HepG2 (cell line): ENCODE data around the gene CNNM2. TPM values are rescaled to one million over a fixed set of nuclear protein-coding genes. Genes with fewer than 3 reads are reported as not detected.

ENCODE experiments used
- ATAC-seq: fragments of 200-7000 bp; cut with Tn5 transposase; 3 replicates; pipeline ENCODE4 v1.9.1; 2020; ENCODE audit warnings: mild to moderate bottlenecking, moderate library complexity
- BruUV-seq: library from RNA; stranded (reverse); fragments of 400-500 nt; replicated peaks from 2 replicates; lab custom pipeline; 2021; lab: Mats Ljungman, UMichigan
- CTCF ChIA-PET: fragments of 300-600 bp; formaldehyde crosslinking; extraction: SDS; loops from one replicate; lab custom pipeline; 2021; ENCODE audit warnings: low total read pairs, inconsistent platforms, low intra/inter-chr PET ratio; lab: Yijun Ruan, JAX
- POLR2A ChIA-PET: fragments of 350-600 bp; sonication (Branson Sonifier 250); formaldehyde crosslinking; loops from one replicate; lab custom pipeline; 2020; ENCODE audit warnings: antibody characterized with exemption, inconsistent platforms; lab: Yijun Ruan, JAX
- DNase-seq: peaks from one replicate; pipeline ENCODE4 v3.0.0-alpha.2; 2015; ENCODE audit warnings: low spot score
- FAIRE-seq: peaks from 3 replicates; lab custom pipeline; 2011; peaks lifted over from hg19 to GRCh38; lab: Jason Lieb, UNC
- H2AFZ ChIP-seq: one replicate; pipeline ENCODE4 v1.6.1; 2011; ENCODE audit warnings: low read length, inconsistent platforms
- H3K27ac ChIP-seq: fragments of 300-600 bp; 3 replicates; pipeline ENCODE4 v1.8.0; 2011; ENCODE audit warnings: mixed run types, mild to moderate bottlenecking, mixed read lengths, low read length, inconsistent platforms; ENCODE audit not compliant: insufficient read depth; ENCODE audit errors: extremely low read length
- H3K27me3 ChIP-seq, 2 experiments: fragments of 200-600 bp in 1 of 2; 2 replicates in 1 of 2; 3 replicates in 1 of 2; pipeline versions ENCODE4 v1.6.0 to v1.8.0; 2011; ENCODE audit warnings: low read length in 2 of 2, mild to moderate bottlenecking in 2 of 2, moderate library complexity in 2 of 2, inconsistent platforms in 1 of 2; ENCODE audit not compliant: insufficient read depth in 2 of 2, control insufficient read depth in 1 of 2
- H3K36me3 ChIP-seq, 2 experiments: fragments of 200-600 bp in 1 of 2; replicated peaks in 1 of 2; 2 replicates in 1 of 2; 3 replicates in 1 of 2; pipeline versions ENCODE4 v1.5.1 to v1.8.0; 2011; ENCODE audit warnings: low read length in 2 of 2, inconsistent platforms in 1 of 2; ENCODE audit not compliant: insufficient read depth in 2 of 2, control insufficient read depth in 1 of 2
- H3K4me1 ChIP-seq: 2 replicates; pipeline ENCODE4 v1.5.1; 2012; ENCODE audit warnings: low read length, inconsistent platforms; ENCODE audit not compliant: insufficient read depth
- H3K4me2 ChIP-seq: 2 replicates; pipeline ENCODE4 v1.6.0; 2011; ENCODE audit warnings: low read depth, low read length, inconsistent platforms
- H3K4me3 ChIP-seq, 3 experiments: fragments of 200-600 bp in 1 of 3; sonication (generic), shearing (Covaris generic) in 1 of 3; replicated peaks in 1 of 3; 2 replicates each; pipeline ENCODE4 v1.5.1; 2011 to 2016; ENCODE audit warnings: low read length in 3 of 3, inconsistent platforms in 2 of 3, low read depth in 2 of 3, mild to moderate bottlenecking in 2 of 3, control low read depth in 1 of 3, mixed read lengths in 1 of 3; ENCODE audit not compliant: insufficient read depth in 1 of 3
- H3K79me2 ChIP-seq: one replicate; pipeline ENCODE4 v1.6.1; 2011; ENCODE audit warnings: low read length, inconsistent platforms; ENCODE audit not compliant: insufficient read depth
- H3K9ac ChIP-seq: 2 replicates; pipeline ENCODE4 v1.6.0; 2011; ENCODE audit warnings: mild to moderate bottlenecking, low read depth, low read length, inconsistent platforms; ENCODE audit not compliant: insufficient read depth
- H3K9me3 ChIP-seq: 2 replicates; pipeline ENCODE4 v1.5.1; 2012; ENCODE audit warnings: mild to moderate bottlenecking, low read length
- H4K20me1 ChIP-seq: 2 replicates; pipeline ENCODE4 v1.6.0; 2011; ENCODE audit warnings: inconsistent platforms, mild to moderate bottlenecking, low read length, moderate library complexity; ENCODE audit not compliant: insufficient read depth
- AKAP8 ChIP-seq: sonication (generic); formaldehyde crosslinking; IDR thresholded peaks from 2 replicates; pipeline ENCODE4 v1.5.1; 2020; ENCODE audit warnings: mild to moderate bottlenecking, missing genetic modification reagents
- BCL6 ChIP-seq: IDR thresholded peaks from 2 replicates; pipeline ENCODE4 v1.6.1; 2016; ENCODE audit warnings: missing genetic modification reagents, missing compliant biosample characterization
- CEBPG ChIP-seq: IDR thresholded peaks from 2 replicates; pipeline ENCODE4 v1.6.1; 2016
- ERF ChIP-seq: IDR thresholded peaks from 2 replicates; pipeline ENCODE4 v1.6.1; 2018; ENCODE audit warnings: missing biosample characterization, missing genetic modification reagents
- FOXK2 ChIP-seq: fragments of 450-650 bp; IDR thresholded peaks from 2 replicates; pipeline ENCODE4 v1.6.1; 2016
- HNF4A ChIP-seq: sonication (generic); formaldehyde crosslinking; IDR thresholded peaks from 2 replicates; pipeline ENCODE4 v1.4.0; 2020; ENCODE audit warnings: missing genetic modification reagents
- NFIC ChIP-seq: IDR thresholded peaks from 2 replicates; pipeline ENCODE4 v1.6.1; 2012; ENCODE audit warnings: mild to moderate bottlenecking, low read length, inconsistent platforms
- PHF5A ChIP-seq: IDR thresholded peaks from one replicate; pipeline ENCODE4 v1.6.1; 2018; ENCODE audit warnings: low read depth, missing genetic modification reagents; ENCODE audit not compliant: unreplicated experiment
- SIX1 ChIP-seq: sonication (generic); formaldehyde crosslinking; IDR thresholded peaks from 2 replicates; pipeline ENCODE4 v1.4.0; 2020; ENCODE audit warnings: missing genetic modification reagents, borderline replicate concordance
- SIX4 ChIP-seq: sonication (generic); formaldehyde crosslinking; IDR thresholded peaks from 2 replicates; pipeline ENCODE4 v1.4.0; 2020; ENCODE audit warnings: missing genetic modification reagents
- SMAD9 ChIP-seq: sonication (generic); formaldehyde crosslinking; IDR thresholded peaks from 2 replicates; pipeline ENCODE4 v1.5.1; 2020; ENCODE audit warnings: mild to moderate bottlenecking, missing genetic modification reagents
- SMC3 ChIP-seq: IDR thresholded peaks from 2 replicates; pipeline ENCODE4 v1.6.1; 2011; ENCODE audit warnings: low read length, improper control_type of control experiment
- SOX5 ChIP-seq: IDR thresholded peaks from 2 replicates; pipeline ENCODE4 v1.6.1; 2016; ENCODE audit warnings: borderline replicate concordance
- SOX6 ChIP-seq, 2 experiments: fragments of 450-650 bp in 1 of 2; sonication (generic) in 1 of 2; formaldehyde crosslinking in 1 of 2; IDR thresholded peaks; 2 replicates each; pipeline versions ENCODE4 v1.4.0 to v1.6.1; 2017 to 2020; ENCODE audit warnings: antibody characterized with exemption in 1 of 2, mild to moderate bottlenecking in 1 of 2, missing genetic modification reagents in 1 of 2
- SP2 ChIP-seq: sonication (generic); formaldehyde crosslinking; IDR thresholded peaks from 2 replicates; pipeline ENCODE4 v1.5.1; 2020; ENCODE audit warnings: mild to moderate bottlenecking, missing genetic modification reagents
- TAF15 ChIP-seq: fragments of 200-400 bp; formaldehyde crosslinking; IDR thresholded peaks from one replicate; pipeline ENCODE4 v1.6.1; 2018; ENCODE audit warnings: mild to moderate bottlenecking, low read depth, low read length; ENCODE audit not compliant: poor library complexity, severe bottlenecking
- ZNF143 ChIP-seq: sonication (generic); formaldehyde crosslinking; IDR thresholded peaks from 2 replicates; pipeline ENCODE4 v1.4.0; 2020; ENCODE audit warnings: missing genetic modification reagents
- ZNF225 ChIP-seq: sonication (generic); formaldehyde crosslinking; IDR thresholded peaks from 2 replicates; pipeline ENCODE4 v1.4.0; 2020; ENCODE audit warnings: mild to moderate bottlenecking, missing genetic modification reagents
- WGBS: methylation state at CpG from one replicate; pipeline ENCODE4 v1.1.6; 2017; ENCODE audit warnings: low lambda C conversion rate; 5-methylcytosine and 5-hydroxymethylcytosine counted together
- in situ Hi-C: cut with HindIII; loops from 2 replicates; pipeline ENCODE4 v1.10.0; 2017; ENCODE audit warnings: low pct_unique_long_range_greater_than_20kb; ENCODE audit not compliant: extremely low pct_ligation_motif_present
- intact Hi-C: fragments of 100-400 bp; cut with micrococcal nuclease; formaldehyde crosslinking; loops from one replicate; pipeline ENCODE4 v1.10.0; 2022; ENCODE audit not compliant: unreplicated experiment
- polyA plus RNA-seq, 8 experiments: library from polyadenylated mRNA; depleted of rRNA in 3 of 8; stranded (reverse) in 7 of 8; unstranded in 1 of 8; fragments of >200 nt; fragmentation: Illumina TruSeq in 4 of 8; extraction: Trizol in 4 of 8; gene quantifications; 2 replicates each; pipeline versions ENCODE4 v1.2.1 to v1.2.3, GENCODE V29; 2011 to 2016; ENCODE audit warnings: low read depth in 4 of 8, missing spikeins in 1 of 8, mixed read lengths in 1 of 8; ENCODE audit not compliant: insufficient read depth in 1 of 8
- total RNA-seq, 5 experiments: library from RNA; depleted of rRNA; stranded (reverse); fragments of >200 nt; fragmentation: Illumina TruSeq; extraction: Trizol; gene quantifications; 2 replicates each; pipeline ENCODE4 v1.2.3, GENCODE V29; 2016; ENCODE audit warnings: low read depth in 1 of 5
- TF ChIP-seq, protein P1 (sequence below): IDR thresholded peaks from 2 replicates; pipeline ENCODE4 v1.4.0; 2020; ENCODE audit warnings: mild to moderate bottlenecking, missing genetic modification reagents
- TF ChIP-seq, protein P2 (sequence below): IDR thresholded peaks from 2 replicates; pipeline ENCODE4 v1.6.1; 2016; ENCODE audit warnings: missing biosample characterization, missing genetic modification reagents, low read depth

The CNNM2 gene
- total and polyA plus RNA-seq, 2 of the 13 experiments (the other 11 are each of a cell fraction or from before 2014, with no cell fraction given) = 7.1 to 9.0 TPM

DNA sequence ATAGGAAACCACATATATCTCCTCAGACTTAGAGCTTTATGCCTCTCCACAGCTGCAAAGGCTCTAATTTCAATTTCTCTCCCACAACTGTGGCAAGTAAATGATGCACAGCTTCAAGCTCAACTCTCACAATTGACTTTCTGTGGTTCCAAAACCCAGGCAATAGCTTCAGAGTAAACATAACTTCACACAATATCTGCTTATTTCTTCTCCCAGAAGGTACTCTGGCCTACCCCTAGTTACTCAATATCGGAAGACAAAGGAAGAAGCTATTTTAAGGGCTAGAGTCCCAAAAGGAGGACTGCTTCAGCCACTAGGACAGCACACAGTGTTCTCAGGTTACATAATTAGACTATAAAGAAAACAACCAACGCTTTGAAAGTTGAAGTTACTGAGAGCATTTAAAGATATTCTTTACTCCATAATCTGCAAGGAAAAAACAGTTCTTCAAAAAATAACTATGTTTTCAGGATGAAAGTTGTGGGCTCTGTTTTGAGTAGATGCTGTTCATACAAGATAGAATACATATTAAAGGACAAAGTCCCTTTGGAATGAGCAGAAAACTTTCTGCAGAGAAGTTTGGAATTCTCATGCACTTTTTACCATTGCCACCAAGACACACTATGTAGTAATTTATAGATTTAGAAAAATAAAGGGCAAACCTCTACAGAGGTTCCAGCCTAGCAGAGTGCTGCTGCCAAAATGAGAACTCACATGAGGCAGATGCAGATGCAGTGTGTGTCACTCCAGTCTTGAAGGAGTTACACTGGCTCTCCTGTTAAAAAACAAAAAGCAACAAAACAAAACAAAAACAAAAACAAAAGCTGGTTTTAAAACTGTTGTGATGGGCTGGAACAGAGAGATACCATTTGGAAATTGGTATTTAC, 193.2 kb downstream of the CNNM2 start:
- no peak overlapping the region for H3K9ac ChIP-seq
- peaks cover 1 to 5% of the 10 kb centered on the region in 2 experiments; a peak in 4 of 5 replicates for H3K36me3 ChIP-seq
- no peak overlapping the region for H3K4me3 ChIP-seq
- FAIRE-seq = no peak
- H3K9me3 ChIP-seq = no peaks in the 10 kb centered on the region
- no peaks in the 10 kb centered on the region for H3K27me3 ChIP-seq
- peak overlapping the region; percentile 6 for H3K27ac ChIP-seq
- 0 out of 2 replicates have a peak, but pooled peaks cover 7% of the 10 kb centered on the region for H4K20me1 ChIP-seq
- no peak overlapping the region for H2AFZ ChIP-seq
- intact Hi-C loops = loop anchor here (5.0 to 10.0 kb wide), 2 partner anchors 41 to 134 kb away; partner anchors contain the start of gene RPEL1
- peaks cover 37% of the 10 kb centered on the region for H3K4me1 ChIP-seq
- H3K4me2 ChIP-seq = peak overlapping the region; percentile 1; the same call in 1 of the 2 replicates
- CTCF ChIA-PET = no interaction called here
- peak; percentile 65 for ATAC-seq
- WGBS = 14% methylated on average over 2 of the region's 2 CpGs
- no TSS peak for BruUV-seq
- in situ Hi-C loops = no loop called here
- POLR2A ChIA-PET = interaction anchor here (1.0 kb wide), 1 partner anchor 137 kb away, joined by 3 read pairs; no protein-coding TSS in a partner anchor
- H3K79me2 ChIP-seq = peaks cover 27% of the 10 kb centered on the region
- DNase-seq = peak; percentile 15
- TF ChIP-seq SIX1 (CRISPR knock-in tag) (peak; percentile 35; the same call in 1 of the 2 replicates), CEBPG (CRISPR knock-in tag) (peak; percentile 36; the same call in 1 of the 2 replicates), ZNF143 (CRISPR knock-in tag) (no peak), BCL6 (0 out of 2 replicates have a peak, but pooled peaks have one; percentile 15), PHF5A (CRISPR knock-in tag) (no peak), ZNF225 (no peak), SIX4 (CRISPR knock-in tag) (peak; percentile 54; the same call in 1 of the 2 replicates), SP2 (CRISPR knock-in tag) (no peak), SOX5 (CRISPR knock-in tag) (peak; percentile 45; the same call in 1 of the 2 replicates), ERF (CRISPR knock-in tag) (0 out of 2 replicates have a peak, but pooled peaks have one; percentile 2), SOX6 (IDR thresholded peaks at IDR 0.05) (no peak), SOX6 (CRISPR knock-in tag; IDR thresholded peaks at IDR 0.05) (peak; percentile 67; the same call in 1 of the 2 replicates), SMC3 (no peak), AKAP8 (CRISPR knock-in tag) (no peak), HNF4A (CRISPR knock-in tag) (peak; percentile 14; the same call in 1 of the 2 replicates), SMAD9 (CRISPR knock-in tag) (no peak), TAF15 (no peak), NFIC (0 out of 2 replicates have a peak, but pooled peaks have one; percentile 34), FOXK2 (no peak)
- TF ChIP-seq, protein P1, sequence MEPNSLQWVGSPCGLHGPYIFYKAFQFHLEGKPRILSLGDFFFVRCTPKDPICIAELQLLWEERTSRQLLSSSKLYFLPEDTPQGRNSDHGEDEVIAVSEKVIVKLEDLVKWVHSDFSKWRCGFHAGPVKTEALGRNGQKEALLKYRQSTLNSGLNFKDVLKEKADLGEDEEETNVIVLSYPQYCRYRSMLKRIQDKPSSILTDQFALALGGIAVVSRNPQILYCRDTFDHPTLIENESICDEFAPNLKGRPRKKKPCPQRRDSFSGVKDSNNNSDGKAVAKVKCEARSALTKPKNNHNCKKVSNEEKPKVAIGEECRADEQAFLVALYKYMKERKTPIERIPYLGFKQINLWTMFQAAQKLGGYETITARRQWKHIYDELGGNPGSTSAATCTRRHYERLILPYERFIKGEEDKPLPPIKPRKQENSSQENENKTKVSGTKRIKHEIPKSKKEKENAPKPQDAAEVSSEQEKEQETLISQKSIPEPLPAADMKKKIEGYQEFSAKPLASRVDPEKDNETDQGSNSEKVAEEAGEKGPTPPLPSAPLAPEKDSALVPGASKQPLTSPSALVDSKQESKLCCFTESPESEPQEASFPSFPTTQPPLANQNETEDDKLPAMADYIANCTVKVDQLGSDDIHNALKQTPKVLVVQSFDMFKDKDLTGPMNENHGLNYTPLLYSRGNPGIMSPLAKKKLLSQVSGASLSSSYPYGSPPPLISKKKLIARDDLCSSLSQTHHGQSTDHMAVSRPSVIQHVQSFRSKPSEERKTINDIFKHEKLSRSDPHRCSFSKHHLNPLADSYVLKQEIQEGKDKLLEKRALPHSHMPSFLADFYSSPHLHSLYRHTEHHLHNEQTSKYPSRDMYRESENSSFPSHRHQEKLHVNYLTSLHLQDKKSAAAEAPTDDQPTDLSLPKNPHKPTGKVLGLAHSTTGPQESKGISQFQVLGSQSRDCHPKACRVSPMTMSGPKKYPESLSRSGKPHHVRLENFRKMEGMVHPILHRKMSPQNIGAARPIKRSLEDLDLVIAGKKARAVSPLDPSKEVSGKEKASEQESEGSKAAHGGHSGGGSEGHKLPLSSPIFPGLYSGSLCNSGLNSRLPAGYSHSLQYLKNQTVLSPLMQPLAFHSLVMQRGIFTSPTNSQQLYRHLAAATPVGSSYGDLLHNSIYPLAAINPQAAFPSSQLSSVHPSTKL (CRISPR knock-in tag) = 0 out of 2 replicates have a peak, but pooled peaks have one; percentile 29
- TF ChIP-seq, protein P2, sequence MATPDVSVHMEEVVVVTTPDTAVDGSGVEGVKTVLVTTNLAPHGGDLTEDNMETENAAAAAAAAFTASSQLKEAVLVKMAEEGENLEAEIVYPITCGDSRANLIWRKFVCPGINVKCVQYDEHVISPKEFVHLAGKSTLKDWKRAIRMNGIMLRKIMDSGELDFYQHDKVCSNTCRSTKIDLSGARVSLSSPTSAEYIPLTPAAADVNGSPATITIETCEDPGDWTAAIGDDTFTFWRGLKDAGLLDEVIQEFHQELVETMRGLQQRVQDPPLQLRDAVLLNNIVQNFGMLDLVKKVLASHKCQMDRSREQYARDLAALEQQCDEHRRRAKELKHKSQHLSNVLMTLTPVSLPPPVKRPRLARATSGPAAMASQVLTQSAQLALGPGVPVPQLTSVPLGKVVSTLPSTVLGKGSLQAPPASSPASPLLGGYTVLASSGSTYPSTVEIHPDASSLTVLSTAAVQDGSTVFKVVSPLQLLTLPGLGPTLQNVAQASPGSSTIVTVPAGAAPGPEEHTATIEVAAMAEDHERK (CRISPR knock-in tag) = no peak
